Chondrocyte (in vitro differentiated cells): ENCODE results near the gene GPATCH11. TPM values are rescaled to one million over a fixed set of nuclear protein-coding genes. Genes with fewer than 3 reads are reported as not detected.
A peak's percentile ranks its signal among the peaks of the same experiment; 100 is the strongest.

Experiments
- DNase-seq: peaks from one replicate; pipeline ENCODE4 v3.0.0; 2021; ENCODE audit warnings: mixed read lengths, low spot score
- H3K27ac Mint-ChIP-seq: one replicate; pipeline ENCODE4 v1.8.0; 2021; ENCODE audit warnings: mild to moderate bottlenecking, moderate library complexity, mixed read lengths; ENCODE audit not compliant: unreplicated experiment
- H3K27me3 Mint-ChIP-seq: 2 replicates; pipeline ENCODE4 v1.8.0; 2021; ENCODE audit warnings: low read depth, mixed read lengths
- H3K36me3 Mint-ChIP-seq: 2 replicates; pipeline ENCODE4 v1.8.0; 2021; ENCODE audit warnings: low read depth, mixed read lengths
- H3K4me1 Mint-ChIP-seq: 2 replicates; pipeline ENCODE4 v1.8.0; 2021; ENCODE audit warnings: low read depth, mild to moderate bottlenecking, mixed read lengths
- H3K4me3 Mint-ChIP-seq: one replicate; pipeline ENCODE4 v1.8.0; 2021; ENCODE audit warnings: mild to moderate bottlenecking, moderate library complexity, mixed read lengths; ENCODE audit not compliant: unreplicated experiment
- H3K9me3 Mint-ChIP-seq: 2 replicates; pipeline ENCODE4 v1.8.0; 2021; ENCODE audit warnings: low read depth, mixed read lengths
- CTCF ChIP-seq: fragments of 200-600 bp; sonication (generic); IDR thresholded peaks from 2 replicates; pipeline ENCODE4 v1.5.0; 2021; ENCODE audit warnings: antibody characterized with exemption, mild to moderate bottlenecking, moderate library complexity
- total RNA-seq: library from RNA; stranded (reverse); gene quantifications from 3 replicates; pipeline ENCODE4 v1.2.1, GENCODE V29; 2021

The GPATCH11 gene
- total RNA-seq, 1 donor from 2014 or later: 6.4 TPM

- H3K9me3 Mint-ChIP-seq: no peaks in the 10 kb centered on the region
- H3K27me3 Mint-ChIP-seq: no peaks in the 10 kb centered on the region
- no peak overlapping the region for H3K27ac Mint-ChIP-seq
- no peaks in the 10 kb centered on the region for H3K4me1 Mint-ChIP-seq
- no peak for DNase-seq
- H3K36me3 Mint-ChIP-seq: peaks cover 36% of the 10 kb centered on the region
- no peak overlapping the region for H3K4me3 Mint-ChIP-seq
- peak; percentile 53 for TF ChIP-seq CTCF
Observed at GRCh38 chr2:37142546-37142945, 58.2 kb downstream of the GPATCH11 start.

GRCh38 chr2:37143974-37144373 is 59.7 kb downstream of the GPATCH11 start:
- H3K27ac Mint-ChIP-seq: no peak overlapping the region
- H3K4me3 Mint-ChIP-seq: no peak overlapping the region
- DNase-seq: no peak
- H3K36me3 Mint-ChIP-seq: peaks cover 32% of the 10 kb centered on the region
- no peaks in the 10 kb centered on the region for H3K9me3 Mint-ChIP-seq
- TF ChIP-seq CTCF: no peak
- H3K4me1 Mint-ChIP-seq: no peaks in the 10 kb centered on the region
- no peaks in the 10 kb centered on the region for H3K27me3 Mint-ChIP-seq

- Mint-ChIP-seq H3K4me1 (peaks cover 7% of the 10 kb centered on the region), H3K4me3 (no peak overlapping the region), H3K27ac (no peak overlapping the region), H3K27me3 (no peaks in the 10 kb centered on the region), H3K9me3 (no peaks in the 10 kb centered on the region), H3K36me3 (peaks cover 20% of the 10 kb centered on the region)
- no peak for DNase-seq
- TF ChIP-seq CTCF: no peak
Observed at GRCh38 chr2:37146062-37146461, 61.7 kb downstream of the GPATCH11 start.

- H3K27me3 Mint-ChIP-seq: no peaks in the 10 kb centered on the region
Observed at GRCh38 chr2:37148325-37148724, 64.0 kb downstream of the GPATCH11 start.

More at GRCh38 chr2:37148325-37148724, 64.0 kb downstream of the GPATCH11 start:
- H3K4me1 Mint-ChIP-seq: peaks cover 18% of the 10 kb centered on the region
- TF ChIP-seq CTCF: no peak
- no peak for DNase-seq
- peak overlapping the region; percentile 39 for H3K27ac Mint-ChIP-seq
- H3K9me3 Mint-ChIP-seq: no peaks in the 10 kb centered on the region
- no peak overlapping the region for H3K4me3 Mint-ChIP-seq
- H3K36me3 Mint-ChIP-seq: peaks cover 23% of the 10 kb centered on the region

Other genes starting within 250 kb of the GPATCH11 start
- gene STRN, start 118.0 kb upstream of the GPATCH11 start, total RNA-seq: 22.7 to 27.5 TPM (median 25.3 TPM) in 3 replicates
- 15.1 to 19.6 TPM (median 17.0 TPM) in 3 replicates for gene HEATR5B, start 146 bp upstream of the GPATCH11 start, total RNA-seq
- 46.4 to 57.5 TPM (median 50.4 TPM) in 3 replicates for gene EIF2AK2, start 72.5 kb downstream of the GPATCH11 start, total RNA-seq
- not detected in 3 replicates for gene SULT6B1, start 104.2 kb downstream of the GPATCH11 start, total RNA-seq
- not detected in 3 replicates for gene CEBPZOS, start 112.0 kb downstream of the GPATCH11 start, total RNA-seq
- gene CEBPZ, start 147.1 kb downstream of the GPATCH11 start, total RNA-seq: 30.4 to 45.6 TPM (median 31.1 TPM) in 3 replicates
- gene NDUFAF7, start 147.1 kb downstream of the GPATCH11 start, total RNA-seq: 15.7 to 19.5 TPM (median 16.1 TPM) in 3 replicates
- 40.2 to 45.4 TPM (median 43.8 TPM) in 3 replicates for gene PRKD3, start 240.3 kb downstream of the GPATCH11 start, total RNA-seq